SIG-M5 (cell line): ENCODE data around the gene PCCA.
"Not testable (repeated sequence)": the region's sequence is repeated elsewhere in the genome, so short reads cannot be mapped to it uniquely, and the experiment has no call there.

Experiments
- DNase-seq: peaks from one replicate; lab custom pipeline; 2025; lab: John Stamatoyannopoulos, UW

PCCA gene

DNA sequence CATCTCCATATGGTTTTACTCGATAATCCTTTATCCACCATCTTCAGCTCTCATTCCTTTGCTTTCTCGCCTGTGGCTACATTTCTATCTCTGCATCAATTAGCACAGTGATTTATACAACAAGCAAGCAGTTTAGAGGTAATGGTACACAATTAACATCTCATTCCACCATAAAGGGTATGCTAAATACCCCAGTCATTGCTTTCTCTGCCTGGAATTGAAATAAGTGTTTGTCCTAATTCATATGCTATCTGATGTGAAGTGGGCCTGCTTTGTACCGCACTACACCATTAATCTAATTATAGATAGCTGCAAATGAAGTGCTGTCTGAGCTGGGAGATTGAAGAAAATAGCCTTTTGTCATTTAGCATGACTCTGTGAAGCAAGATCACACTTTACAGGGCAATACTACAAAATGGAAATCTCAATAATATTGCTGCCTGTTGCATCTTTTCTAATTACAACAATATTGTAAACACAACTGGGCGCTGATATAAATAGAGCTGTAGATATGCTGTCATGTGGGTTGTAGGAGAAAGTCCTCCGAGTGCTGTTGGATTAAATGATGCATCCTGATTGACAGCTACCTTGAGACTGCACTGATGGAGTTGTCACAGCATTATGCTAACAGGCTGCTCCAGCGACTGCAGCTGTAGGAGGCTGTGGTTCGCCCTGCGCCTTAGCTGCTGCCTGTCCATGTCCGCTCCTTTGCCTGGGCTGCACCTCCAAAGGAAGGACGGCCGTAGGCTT is 421.5 kb downstream of the PCCA start:
- DNase-seq: no peak

GRCh38 chr13:100511466-100511865 is 422.6 kb downstream of the PCCA start:
- no peak for DNase-seq

DNA sequence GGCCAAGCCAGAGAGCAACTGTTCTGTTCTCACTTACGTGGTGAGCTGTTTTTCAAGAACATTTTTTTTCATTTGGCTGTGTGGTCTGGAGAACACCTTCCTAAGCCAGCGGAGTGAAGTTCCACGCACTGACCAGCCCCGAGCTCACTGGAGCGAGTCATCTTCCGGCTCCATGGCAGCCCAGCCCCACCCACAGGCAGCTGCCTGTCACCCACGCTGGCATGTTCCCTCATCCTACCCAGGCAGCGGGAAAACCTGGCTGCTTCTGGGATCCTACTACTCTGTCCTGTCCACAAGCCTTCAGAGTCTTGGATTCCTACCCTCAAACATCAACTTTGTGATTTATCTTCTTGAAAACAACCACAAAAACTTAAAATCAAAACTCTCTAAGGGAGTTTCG is 423.5 kb downstream of the PCCA start:
- DNase-seq: no peak

DNA sequence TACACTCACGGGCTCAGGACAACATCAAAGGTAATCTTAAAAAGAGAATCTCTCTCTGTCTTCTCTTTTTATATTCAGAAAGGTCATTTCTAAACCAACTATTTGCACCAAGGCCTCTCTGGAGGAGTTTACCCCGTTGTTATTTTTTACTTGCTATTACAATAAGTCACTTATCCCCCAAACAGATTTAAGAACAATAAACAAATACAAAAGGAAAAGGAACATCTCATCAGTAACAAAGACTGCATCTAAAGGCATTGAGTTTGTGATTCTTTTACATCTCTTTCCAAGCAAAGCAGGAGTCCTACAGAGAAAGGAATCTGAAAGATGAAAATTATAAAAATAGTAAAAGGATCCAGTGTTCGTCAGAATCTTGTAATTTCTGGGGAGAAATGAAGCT is 424.3 kb downstream of the PCCA start:
- no peak for DNase-seq

- DNase-seq: no peak
Measured at GRCh38 chr13:100513987-100514670, 425.2 kb downstream of the PCCA start.

DNA sequence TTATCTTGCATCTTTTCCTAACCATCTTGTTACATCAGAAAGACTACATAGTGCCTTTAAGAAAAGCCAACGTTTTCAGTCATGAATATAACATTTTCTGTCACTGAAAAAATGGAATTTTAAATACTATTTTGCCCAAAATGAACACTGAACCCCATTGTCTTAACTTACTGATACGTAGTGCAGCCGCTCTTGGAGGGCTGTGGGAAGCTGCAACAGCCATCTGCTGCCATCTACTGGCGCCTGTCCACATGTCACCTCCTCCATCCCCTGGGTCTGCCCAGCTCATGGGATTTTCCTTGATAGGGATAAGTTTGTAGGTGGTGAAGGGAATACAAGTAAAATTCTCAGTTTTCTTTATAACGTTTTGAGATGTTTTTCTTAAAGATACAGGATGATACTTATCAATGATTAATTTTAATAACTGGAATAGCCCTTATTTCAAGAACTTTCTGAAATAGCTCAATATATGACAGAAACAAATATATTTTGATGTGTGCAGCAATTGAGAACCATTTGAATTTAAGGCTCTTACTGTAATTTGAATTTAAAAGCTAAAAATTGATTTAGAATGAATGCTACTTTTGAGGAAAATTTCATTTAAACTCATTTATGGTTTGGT is 426.0 kb downstream of the PCCA start:
- DNase-seq: no peak

- DNase-seq: no peak
Measured at GRCh38 chr13:100515410-100515800, 426.5 kb downstream of the PCCA start.

- no peak for DNase-seq
Measured at GRCh38 chr13:100517135-100517534, 428.2 kb downstream of the PCCA start.

DNA sequence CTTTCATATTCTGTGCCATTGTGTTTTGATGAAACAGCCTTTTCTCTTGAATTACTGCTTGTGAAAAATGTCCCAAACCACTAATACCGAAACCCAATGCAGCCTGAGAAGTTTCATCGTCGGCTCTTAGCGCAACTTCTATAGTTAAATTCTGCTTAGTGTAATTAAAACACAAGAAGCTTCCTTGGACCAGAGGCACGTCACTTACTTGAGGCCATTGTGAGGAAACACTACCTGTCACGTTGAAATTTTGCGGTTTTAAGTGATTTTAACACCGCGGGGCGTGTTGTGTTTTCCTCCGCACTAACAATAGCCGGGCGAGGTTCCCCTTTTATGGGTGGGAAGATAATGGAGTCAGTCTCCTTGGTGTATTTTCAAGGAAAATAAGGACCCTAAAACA is 428.8 kb downstream of the PCCA start:
- no peak for DNase-seq

DNA sequence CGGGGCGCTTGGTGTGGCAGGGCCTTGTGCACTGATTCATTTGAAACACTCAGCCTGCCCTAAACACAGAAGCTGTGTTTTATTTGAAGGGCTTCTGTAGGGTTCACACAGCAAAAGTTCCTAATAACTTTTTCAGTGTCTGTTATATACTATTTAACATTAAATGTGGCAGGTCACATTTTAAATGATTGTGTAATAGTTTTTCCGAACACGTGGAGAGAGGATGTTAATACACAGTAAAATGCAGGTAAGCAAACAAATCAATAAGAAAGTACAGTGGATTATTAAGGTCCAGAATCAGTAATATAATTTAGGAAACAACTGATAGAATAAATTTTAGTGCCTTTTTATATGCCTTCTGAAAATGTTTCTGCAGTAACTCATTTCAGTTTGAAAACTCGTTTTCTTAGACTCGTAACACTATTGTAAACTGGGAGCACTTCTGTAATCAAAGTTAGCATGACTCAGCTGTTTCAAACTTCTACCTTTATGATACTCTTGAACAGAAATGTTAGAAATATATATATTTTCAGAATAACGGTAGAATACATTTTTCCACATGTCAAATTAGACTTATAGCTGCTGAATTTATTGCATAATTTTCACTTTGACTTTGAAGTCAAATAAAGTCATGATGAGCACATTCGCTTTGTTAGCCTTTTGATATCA is 429.6 kb downstream of the PCCA start:
- DNase-seq: no peak

GRCh38 chr13:100519626-100520025 is 430.7 kb downstream of the PCCA start:
- DNase-seq: no peak

DNA sequence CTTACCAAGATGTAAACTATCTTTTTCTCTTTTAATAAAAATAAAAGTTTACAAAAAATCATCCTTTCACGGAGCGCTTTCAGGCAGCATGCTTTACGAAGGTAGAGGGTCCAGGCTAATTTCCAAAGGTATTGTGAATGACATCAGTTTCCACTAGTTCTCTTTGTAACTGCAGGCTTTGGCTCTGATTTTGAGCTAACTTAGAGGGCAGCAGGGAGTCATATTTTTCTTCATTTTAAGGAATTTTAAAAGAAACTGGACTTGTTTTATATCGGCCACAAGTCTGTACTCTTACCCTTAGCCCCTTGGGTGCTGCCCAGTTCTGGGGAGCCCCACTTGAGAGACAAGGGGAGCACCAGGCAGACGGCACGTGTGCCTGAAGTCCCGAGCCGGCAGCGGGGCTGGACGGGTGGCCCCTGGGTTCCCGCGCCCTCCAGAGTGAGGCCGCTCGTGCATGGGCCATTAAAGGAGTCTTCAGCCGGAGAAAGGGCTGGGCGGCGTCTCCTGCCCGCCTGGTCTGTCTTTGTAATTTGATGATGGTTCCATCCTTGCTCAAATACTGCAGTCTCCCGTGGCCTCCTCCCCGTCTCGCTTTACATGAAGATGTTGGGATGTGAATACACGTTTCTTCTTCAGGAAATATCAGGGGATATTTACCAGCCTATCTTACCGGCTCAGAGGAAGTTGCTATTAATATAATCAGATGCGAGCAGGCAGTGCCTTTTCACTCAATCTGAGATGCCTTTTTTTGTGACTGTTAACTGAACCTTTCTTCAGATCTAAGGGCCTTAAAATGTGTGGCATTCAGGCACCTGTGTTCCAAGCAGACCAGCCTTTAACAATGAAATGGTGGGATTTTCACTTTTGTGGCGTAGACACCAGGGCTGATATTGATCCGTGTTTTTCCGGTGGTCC is 432.3 kb downstream of the PCCA start:
- no peak for DNase-seq

GRCh38 chr13:100521851-100522617 is 433.1 kb downstream of the PCCA start:
- no peak for DNase-seq

DNA sequence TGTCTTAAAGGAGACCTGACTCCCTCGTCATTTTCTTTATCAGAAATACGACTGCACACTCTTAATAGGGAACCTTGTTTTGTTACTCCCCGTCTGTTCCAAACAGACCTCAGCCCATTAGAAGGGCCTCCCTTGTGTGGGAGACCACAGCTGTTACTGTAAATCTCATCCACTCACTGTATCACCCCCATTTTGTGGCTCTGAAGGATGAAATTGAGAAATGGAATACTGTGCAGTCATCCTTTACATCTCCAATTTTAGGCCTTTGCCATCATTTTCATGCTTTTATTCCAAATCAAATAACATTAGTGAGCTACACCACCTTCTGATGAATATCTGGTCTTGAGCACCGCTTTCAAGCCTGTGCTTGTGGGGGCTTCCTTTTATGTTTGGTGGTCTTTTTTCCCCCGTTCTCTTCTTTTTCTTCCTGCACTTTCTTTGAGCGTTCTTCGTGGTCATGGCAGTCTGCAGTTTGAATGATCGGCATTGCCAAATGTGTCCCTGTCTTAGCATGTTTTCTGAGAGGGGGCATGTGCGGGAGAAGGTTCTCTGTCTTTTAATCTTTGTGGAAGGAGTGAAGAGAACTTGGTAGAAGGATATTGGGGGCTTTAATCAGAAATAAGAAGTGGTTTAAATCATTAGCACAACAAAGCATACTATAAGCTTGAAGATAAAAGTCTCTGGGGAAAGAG is 433.9 kb downstream of the PCCA start:
- no peak for DNase-seq

DNA sequence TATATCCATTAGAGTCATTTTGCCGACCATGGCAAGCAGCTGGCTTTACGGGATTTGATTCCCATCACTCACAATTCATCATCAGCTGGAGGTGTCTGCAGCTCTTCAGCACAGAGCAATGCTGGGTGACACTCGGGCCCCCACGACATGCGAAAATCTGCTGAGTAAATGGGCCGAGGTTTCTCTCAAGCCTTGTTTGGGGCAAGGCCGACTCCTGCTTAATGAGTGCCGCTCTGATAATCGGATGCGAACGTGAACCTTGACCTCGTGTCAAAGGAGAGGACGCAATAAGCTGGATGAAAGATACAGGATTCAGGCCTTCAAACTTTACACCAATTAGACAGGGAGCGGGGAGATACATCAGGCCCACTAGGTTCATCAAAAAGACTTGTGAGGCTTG is 434.5 kb downstream of the PCCA start:
- DNase-seq: no peak

DNA sequence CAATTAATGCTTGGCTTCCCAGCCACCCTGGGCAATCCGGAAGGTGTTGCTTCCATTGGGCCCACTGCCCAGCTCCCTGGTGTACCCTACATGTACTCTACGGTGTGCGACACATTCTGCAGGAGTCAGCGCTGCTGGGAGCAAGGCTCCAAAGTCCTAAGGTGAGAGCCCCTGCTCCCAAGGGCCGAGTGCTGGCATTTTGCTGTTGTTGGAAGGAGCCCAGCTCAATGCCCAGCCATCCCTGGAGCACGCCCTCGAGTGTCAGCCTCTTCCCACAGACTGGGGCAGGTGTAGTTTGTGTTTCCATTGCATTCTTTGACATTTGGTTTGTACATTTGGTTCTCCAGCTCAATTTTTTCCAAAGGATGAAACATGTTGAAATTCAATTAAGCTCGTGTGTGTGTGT is 435.1 kb downstream of the PCCA start:
- no peak for DNase-seq

DNA sequence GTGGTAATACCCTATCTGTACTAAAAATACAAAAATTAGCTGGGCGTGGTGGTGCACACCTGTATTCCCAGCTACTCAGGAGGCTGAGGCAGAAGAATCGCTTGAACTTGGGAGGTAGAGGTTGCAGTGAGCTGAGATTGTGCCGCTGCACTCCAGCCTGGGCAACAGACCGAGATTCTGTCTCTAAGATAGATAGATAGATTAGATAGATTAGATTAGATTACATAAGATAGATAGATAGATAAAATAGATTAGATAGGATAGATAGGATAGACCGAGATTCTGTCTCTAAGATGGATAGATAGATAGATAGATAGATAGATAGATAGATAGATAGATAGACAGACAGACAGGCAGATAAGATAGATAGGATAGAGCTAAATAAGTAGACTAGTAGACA is 435.8 kb downstream of the PCCA start:
- DNase-seq: not testable (repeated sequence)

- no peak for DNase-seq
Measured at GRCh38 chr13:100525453-100526317, 436.8 kb downstream of the PCCA start.

- DNase-seq: no peak
Measured at GRCh38 chr13:100526318-100527000, 437.6 kb downstream of the PCCA start.
